DND-41 (cell line): ENCODE results near the gene COL4A2.

Experiments
- ATAC-seq: fragments of 200-7000 bp; cut with Tn5 transposase; 3 replicates; pipeline ENCODE4 v1.9.1; 2021; ENCODE audit warnings: low read depth; ENCODE audit not compliant: insufficient read depth
- DNase-seq: peaks from one replicate; pipeline ENCODE4 v3.0.0-alpha.2; 2020
- H2AFZ ChIP-seq: 2 replicates; pipeline ENCODE4 v1.6.0; 2012; ENCODE audit warnings: low read depth, low read length
- H3K27ac ChIP-seq: 2 replicates; pipeline ENCODE4 v1.5.1; 2012; ENCODE audit warnings: low read length, inconsistent platforms
- H3K27me3 ChIP-seq: fragments of 200-600 bp; sonication (generic); 2 replicates; pipeline ENCODE4 v1.6.0; 2012; ENCODE audit warnings: low read length, mild to moderate bottlenecking, inconsistent platforms; ENCODE audit not compliant: insufficient read depth, poor library complexity
- H3K36me3 ChIP-seq: 2 replicates; pipeline ENCODE4 v1.5.1; 2012; ENCODE audit warnings: low read length, inconsistent platforms; ENCODE audit not compliant: insufficient read depth
- H3K4me1 ChIP-seq: 2 replicates; pipeline ENCODE4 v1.5.1; 2012; ENCODE audit warnings: mild to moderate bottlenecking, low read length; ENCODE audit not compliant: insufficient read depth
- H3K4me2 ChIP-seq: 2 replicates; pipeline ENCODE4 v1.6.0; 2012; ENCODE audit warnings: mild to moderate bottlenecking, moderate library complexity, low read length, inconsistent platforms; ENCODE audit not compliant: insufficient read depth
- H3K4me3 ChIP-seq, 2 experiments: fragments of 200-600 bp in 1 of 2; shearing (Covaris generic) in 1 of 2; 2 replicates each; pipeline ENCODE4 v1.5.1; 2012 to 2016; ENCODE audit warnings: inconsistent platforms in 2 of 2, low read length in 2 of 2, mild to moderate bottlenecking in 2 of 2, low read depth in 1 of 2, moderate library complexity in 1 of 2
- H3K79me2 ChIP-seq: 2 replicates; pipeline ENCODE4 v1.6.0; 2012; ENCODE audit warnings: low read length, inconsistent platforms; ENCODE audit not compliant: insufficient read depth
- H3K9ac ChIP-seq: 2 replicates; pipeline ENCODE4 v1.6.0; 2012; ENCODE audit warnings: low read depth, mild to moderate bottlenecking, inconsistent platforms, low read length, moderate library complexity
- H3K9me3 ChIP-seq: 2 replicates; pipeline ENCODE4 v1.5.1; 2012; ENCODE audit warnings: low read length, moderate library complexity, mild to moderate bottlenecking, inconsistent platforms; ENCODE audit not compliant: insufficient read depth, severe bottlenecking
- H4K20me1 ChIP-seq: 2 replicates; pipeline ENCODE4 v1.6.0; 2012; ENCODE audit warnings: low read length; ENCODE audit not compliant: insufficient read depth
- EZH2 ChIP-seq: IDR thresholded peaks from 3 replicates; pipeline ENCODE4 v1.6.1; 2012; ENCODE audit warnings: borderline replicate concordance, low read depth, mild to moderate bottlenecking, moderate library complexity, low read length, inconsistent platforms; ENCODE audit not compliant: severe bottlenecking
- TF ChIP-seq, protein P1 (sequence below): IDR thresholded peaks from 2 replicates; pipeline ENCODE4 v1.5.1; 2012; ENCODE audit warnings: borderline replicate concordance, low read length, moderate library complexity, mild to moderate bottlenecking; ENCODE audit not compliant: poor library complexity, severe bottlenecking; ENCODE audit errors: extremely low read depth

COL4A2 gene

DNA sequence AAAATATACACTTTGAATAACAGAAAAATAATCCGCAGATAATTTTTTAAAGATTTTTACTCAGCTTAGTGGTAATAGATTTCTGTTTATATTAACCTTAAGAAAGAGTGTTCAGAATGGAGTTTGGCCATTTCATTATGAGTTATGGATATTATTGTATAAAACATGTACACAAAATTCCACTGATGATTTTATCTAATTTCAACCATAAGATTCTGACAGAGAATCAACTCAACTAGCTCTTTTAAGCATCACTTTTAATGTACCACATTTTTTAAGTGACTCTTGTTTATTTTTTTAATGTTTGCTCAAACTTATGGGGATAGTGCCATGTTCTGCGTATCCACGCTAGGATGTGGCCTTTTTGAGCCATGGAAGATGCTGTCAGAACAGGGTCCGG is 75.7 kb downstream of the COL4A2 start:
- Histone ChIP-seq H3K4me2 (no peak overlapping the region), H3K36me3 (no peaks in the 10 kb centered on the region), H3K27me3 (peaks cover 32% of the 10 kb centered on the region), H2AFZ (no peak overlapping the region), H3K9ac (no peak overlapping the region), H4K20me1 (no peaks in the 10 kb centered on the region), H3K4me3 (no peak overlapping the region), H3K27ac (no peak overlapping the region), H3K4me1 (no peaks in the 10 kb centered on the region), H3K9me3 (peaks cover 9% of the 10 kb centered on the region), H3K79me2 (no peaks in the 10 kb centered on the region)
- DNase-seq (no peak), ATAC-seq (no peak)
- TF ChIP-seq, protein P1, sequence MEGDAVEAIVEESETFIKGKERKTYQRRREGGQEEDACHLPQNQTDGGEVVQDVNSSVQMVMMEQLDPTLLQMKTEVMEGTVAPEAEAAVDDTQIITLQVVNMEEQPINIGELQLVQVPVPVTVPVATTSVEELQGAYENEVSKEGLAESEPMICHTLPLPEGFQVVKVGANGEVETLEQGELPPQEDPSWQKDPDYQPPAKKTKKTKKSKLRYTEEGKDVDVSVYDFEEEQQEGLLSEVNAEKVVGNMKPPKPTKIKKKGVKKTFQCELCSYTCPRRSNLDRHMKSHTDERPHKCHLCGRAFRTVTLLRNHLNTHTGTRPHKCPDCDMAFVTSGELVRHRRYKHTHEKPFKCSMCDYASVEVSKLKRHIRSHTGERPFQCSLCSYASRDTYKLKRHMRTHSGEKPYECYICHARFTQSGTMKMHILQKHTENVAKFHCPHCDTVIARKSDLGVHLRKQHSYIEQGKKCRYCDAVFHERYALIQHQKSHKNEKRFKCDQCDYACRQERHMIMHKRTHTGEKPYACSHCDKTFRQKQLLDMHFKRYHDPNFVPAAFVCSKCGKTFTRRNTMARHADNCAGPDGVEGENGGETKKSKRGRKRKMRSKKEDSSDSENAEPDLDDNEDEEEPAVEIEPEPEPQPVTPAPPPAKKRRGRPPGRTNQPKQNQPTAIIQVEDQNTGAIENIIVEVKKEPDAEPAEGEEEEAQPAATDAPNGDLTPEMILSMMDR, result no peak
- no peak for TF ChIP-seq EZH2

DNA sequence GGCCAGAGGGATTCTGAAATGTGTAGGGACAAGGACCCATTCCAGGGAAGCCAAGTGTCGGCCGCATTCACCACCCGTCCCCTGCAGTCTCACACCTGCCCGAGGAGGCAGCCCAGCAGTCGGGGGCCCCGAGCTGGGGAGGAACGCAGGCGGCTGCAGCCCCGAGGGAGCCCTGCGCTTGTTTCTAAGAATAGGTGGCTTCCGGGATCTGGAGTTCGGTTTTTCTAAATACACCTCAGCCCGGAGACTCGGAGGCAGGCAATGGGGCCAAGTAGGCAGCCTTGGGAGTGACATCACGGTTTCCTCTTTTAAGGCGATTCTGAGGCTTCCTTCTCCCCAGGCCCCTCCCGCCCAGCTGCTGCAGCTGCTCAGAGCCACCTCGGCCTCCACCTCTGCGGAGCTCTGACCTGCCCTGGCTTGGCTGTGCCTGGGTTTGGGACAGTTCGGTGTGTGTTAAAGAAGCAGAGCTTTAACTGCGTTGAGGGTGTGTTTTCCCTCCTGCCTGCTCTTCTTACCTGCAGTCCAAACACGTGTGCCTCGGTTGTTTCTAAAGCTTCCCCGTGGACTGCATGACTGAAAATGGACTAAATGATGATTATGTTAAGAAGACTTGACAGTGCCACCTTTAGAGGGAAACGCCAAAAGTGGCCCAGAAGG is 80.5 kb downstream of the COL4A2 start:
- no peaks in the 10 kb centered on the region for H4K20me1 ChIP-seq
- ATAC-seq (no peak), DNase-seq (no peak)
- no peak overlapping the region for H2AFZ ChIP-seq
- TF ChIP-seq EZH2, result no peak
- TF ChIP-seq, protein P1, result no peak
- H3K27ac ChIP-seq, result no peak overlapping the region
- H3K27me3 ChIP-seq, result peaks cover 4% of the 10 kb centered on the region
- H3K36me3 ChIP-seq, result no peaks in the 10 kb centered on the region
- peaks cover 9% of the 10 kb centered on the region for H3K9me3 ChIP-seq
- H3K4me3 ChIP-seq, result no peak overlapping the region
- H3K9ac ChIP-seq, result no peak overlapping the region
- no peaks in the 10 kb centered on the region for H3K79me2 ChIP-seq
- H3K4me2 ChIP-seq, result no peak overlapping the region
- H3K4me1 ChIP-seq, result no peaks in the 10 kb centered on the region

DNA sequence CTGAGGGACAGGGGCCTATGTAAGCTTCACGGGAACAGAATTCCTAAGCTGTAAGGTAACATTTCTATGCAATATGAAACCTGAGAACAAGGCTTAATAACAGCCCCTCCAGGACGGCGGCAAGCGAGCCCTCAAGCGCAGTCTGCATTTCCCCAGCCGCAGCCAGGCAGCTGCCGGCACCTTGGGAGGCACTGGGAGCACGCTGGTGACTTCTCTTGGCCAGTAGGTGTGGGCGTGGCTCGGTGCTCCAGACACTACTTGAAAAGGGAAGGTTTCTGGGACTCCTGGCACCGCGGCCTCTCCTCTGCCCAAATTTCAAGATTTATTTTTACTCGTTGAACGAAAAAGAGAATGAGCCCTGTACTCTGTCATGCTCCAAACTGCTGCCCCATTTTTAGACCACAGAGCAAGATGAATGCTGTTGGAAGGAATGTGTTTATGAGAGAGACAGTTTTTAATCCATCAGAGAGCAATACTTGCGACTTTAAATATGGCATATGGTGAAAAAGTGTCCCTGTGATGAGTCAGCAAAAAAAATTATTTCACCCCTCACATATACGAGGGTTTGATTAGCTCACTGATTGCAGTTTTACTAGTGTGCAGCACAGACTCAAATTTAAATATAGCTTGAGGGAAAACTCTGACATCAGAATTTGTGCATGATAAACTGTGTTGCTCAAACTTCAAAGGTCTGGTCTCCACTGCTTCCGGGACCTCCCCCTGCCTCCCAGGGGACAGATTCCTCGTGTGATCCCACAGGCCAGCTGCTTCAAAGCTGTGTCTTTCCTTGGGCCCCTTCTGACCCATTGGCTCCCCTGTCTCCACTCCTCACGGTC is 81.2 kb downstream of the COL4A2 start:
- Histone ChIP-seq H2AFZ (no peak overlapping the region), H3K36me3 (no peaks in the 10 kb centered on the region), H3K9ac (no peak overlapping the region), H3K4me2 (no peak overlapping the region), H4K20me1 (no peaks in the 10 kb centered on the region), H3K27me3 (peaks cover 6% of the 10 kb centered on the region), H3K4me3 (no peak overlapping the region), H3K4me1 (no peaks in the 10 kb centered on the region), H3K27ac (no peak overlapping the region), H3K9me3 (peaks cover 9% of the 10 kb centered on the region), H3K79me2 (no peaks in the 10 kb centered on the region)
- TF ChIP-seq EZH2, result no peak
- TF ChIP-seq, protein P1, result no peak
- no peak for DNase-seq
- no peak for ATAC-seq
